ENCODE data around the gene ATP1A3. TPM values are rescaled to one million over a fixed set of nuclear protein-coding genes. Genes with fewer than 3 reads are reported as not detected.

The ATP1A3 gene
- total and polyA plus RNA-seq, 4 donors, result 0.09 to 0.40 (median 0.13) TPM

GRCh38 chr19:41969772-41970458 is 24.1 kb downstream of the ATP1A3 start:
- H3K27me3 ChIP-seq (ENCODE audit: control insufficient read depth in 3 of 3, insufficient read depth in 3 of 3, low read length in 2 of 3), result peaks cover 0 to 7% (median 0%) of the 10 kb centered on the region in 3 donors
- H3K27ac ChIP-seq (ENCODE audit: low read depth in 1 of 2, low read length in 1 of 2), result no peak overlapping the region
- no peak for TF ChIP-seq CTCF (IDR thresholded peaks at IDR 0.05; ENCODE audit: control extremely low read depth, extremely low read depth)
- no peak overlapping the region for H3K4me3 ChIP-seq
- 92 to 95% methylated on average over 19 of the region's 19 CpGs for WGBS, 2 donors
- DNase-seq (no peak), ATAC-seq (ENCODE audit: insufficient read depth, low FRiP score) (no peak)
- no peak overlapping the region for H3K9ac ChIP-seq (ENCODE audit: insufficient read depth in 1 of 2, low read length in 2 of 2)
- no peaks in the 10 kb centered on the region for H3K4me1 ChIP-seq (ENCODE audit: control insufficient read depth in 5 of 5, insufficient read depth in 5 of 5, low read length in 5 of 5)
- H3K9me3 ChIP-seq (ENCODE audit: control insufficient read depth in 4 of 4, insufficient read depth in 3 of 4, low read length in 3 of 4), result peaks cover 0 to 7% (median 0%) of the 10 kb centered on the region in 4 donors
- H3K36me3 ChIP-seq (ENCODE audit: control insufficient read depth in 4 of 4, insufficient read depth in 4 of 4, low read length in 4 of 4), result no peaks in the 10 kb centered on the region

GRCh38 chr19:41968751-41969595 is 25.1 kb downstream of the ATP1A3 start:
- Histone ChIP-seq H3K4me3 (no peak overlapping the region), H3K27ac (ENCODE audit: low read depth in 1 of 2, low read length in 1 of 2) (no peak overlapping the region), H3K9me3 (ENCODE audit: control insufficient read depth in 4 of 4, insufficient read depth in 3 of 4, low read length in 3 of 4) (peaks cover 0 to 7% (median 0%) of the 10 kb centered on the region in 4 donors), H3K27me3 (ENCODE audit: control insufficient read depth in 3 of 3, insufficient read depth in 3 of 3, low read length in 2 of 3) (peaks cover 0 to 7% (median 0%) of the 10 kb centered on the region in 3 donors), H3K4me1 (ENCODE audit: control insufficient read depth in 5 of 5, insufficient read depth in 5 of 5, low read length in 5 of 5) (no peaks in the 10 kb centered on the region), H3K36me3 (ENCODE audit: control insufficient read depth in 4 of 4, insufficient read depth in 4 of 4, low read length in 4 of 4) (no peaks in the 10 kb centered on the region), H3K9ac (ENCODE audit: insufficient read depth in 1 of 2, low read length in 2 of 2) (no peak overlapping the region)
- WGBS, 2 donors, result 83 to 88% methylated on average over 28 of the region's 28 CpGs
- DNase-seq (no peak), ATAC-seq (ENCODE audit: insufficient read depth, low FRiP score) (peak; percentile 27)
- TF ChIP-seq CTCF (IDR thresholded peaks at IDR 0.05; ENCODE audit: control extremely low read depth, extremely low read depth), result no peak

- H3K27me3 ChIP-seq (ENCODE audit: control insufficient read depth in 3 of 3, insufficient read depth in 3 of 3, low read length in 2 of 3), result peaks cover 0 to 4% (median 0%) of the 10 kb centered on the region in 3 donors
- no peak overlapping the region for H3K27ac ChIP-seq (ENCODE audit: low read depth in 1 of 2, low read length in 1 of 2)
- H3K9me3 ChIP-seq (ENCODE audit: control insufficient read depth in 4 of 4, insufficient read depth in 3 of 4, low read length in 3 of 4), result peaks cover 0 to 7% (median 0%) of the 10 kb centered on the region in 4 donors
- H3K9ac ChIP-seq (ENCODE audit: insufficient read depth in 1 of 2, low read length in 2 of 2), result no peak overlapping the region
- no peak overlapping the region for H3K4me3 ChIP-seq
- TF ChIP-seq CTCF (IDR thresholded peaks at IDR 0.05; ENCODE audit: control extremely low read depth, extremely low read depth), result no peak
- WGBS, 2 donors, result 42 to 57% methylated on average over 26 of the region's 26 CpGs
- no peaks in the 10 kb centered on the region for H3K4me1 ChIP-seq (ENCODE audit: control insufficient read depth in 5 of 5, insufficient read depth in 5 of 5, low read length in 5 of 5)
- ATAC-seq (ENCODE audit: insufficient read depth, low FRiP score), result no peak
- H3K36me3 ChIP-seq (ENCODE audit: control insufficient read depth in 4 of 4, insufficient read depth in 4 of 4, low read length in 4 of 4), result no peaks in the 10 kb centered on the region
- no peak for DNase-seq
Measured at GRCh38 chr19:41967054-41967783, 26.8 kb downstream of the ATP1A3 start.

All from lung (tissue), 12 donors.